Stimulated activated CD4-positive, alpha-beta T cell treated with anti-CD3 and anti-CD28 coated beads, Interleukin-15, amount 100 ng/mL, for 24 hours (primary cell): Measurements from ENCODE around the gene STXBP1.
"Not testable (repeated sequence)": the region's sequence is repeated elsewhere in the genome, so short reads cannot be mapped to it uniquely, and the experiment has no call there.

Experiments
- DNase-seq: peaks from one replicate; pipeline ENCODE4 v3.0.0-alpha.2; 2020

STXBP1 gene

GRCh38 chr9:127611899-127612790 lies at the start of gene STXBP1:
Gene STXBP1 (plus strand): TSS chr9:127612277. CDS start chr9:127612404, 127 bp downstream.
- peak; percentile 92 for DNase-seq

GRCh38 chr9:127562279-127562796 lies 49.7 kb upstream of the STXBP1 start:
- DNase-seq, result no peak

GRCh38 chr9:127562841-127563401 lies 49.2 kb upstream of the STXBP1 start:
- no peak for DNase-seq

- DNase-seq, result no peak
These were observed 48.5 kb upstream of the STXBP1 start for GRCh38 chr9:127563579-127563978.

GRCh38 chr9:127565231-127565630 lies 46.8 kb upstream of the STXBP1 start:
- DNase-seq, result no peak

GRCh38 chr9:127566351-127567001 lies 45.6 kb upstream of the STXBP1 start:
- DNase-seq, result no peak

GRCh38 chr9:127567035-127567729 lies 44.9 kb upstream of the STXBP1 start:
- DNase-seq, result no peak

- peak; percentile 38 for DNase-seq
These were observed 44.1 kb upstream of the STXBP1 start for GRCh38 chr9:127567730-127568617.

- no peak for DNase-seq
These were observed 43.5 kb upstream of the STXBP1 start for GRCh38 chr9:127568618-127568970.

- peak; percentile 81 for DNase-seq
These were observed 42.8 kb upstream of the STXBP1 start for GRCh38 chr9:127568971-127569885.

- DNase-seq, result peak; percentile 21
These were observed 42.1 kb upstream of the STXBP1 start for GRCh38 chr9:127569886-127570401.

GRCh38 chr9:127570533-127571111 lies 41.5 kb upstream of the STXBP1 start:
- no peak for DNase-seq

GRCh38 chr9:127571971-127572370 lies 40.1 kb upstream of the STXBP1 start:
- no peak for DNase-seq

- no peak for DNase-seq
These were observed 38.9 kb upstream of the STXBP1 start for GRCh38 chr9:127572961-127573721.

- DNase-seq, result peak; percentile 66
These were observed 37.7 kb upstream of the STXBP1 start for GRCh38 chr9:127574072-127574993.

GRCh38 chr9:127575875-127576778 lies 36.0 kb upstream of the STXBP1 start:
- no peak for DNase-seq

- DNase-seq, result not testable (repeated sequence)
These were observed 34.9 kb upstream of the STXBP1 start for GRCh38 chr9:127577194-127577593.
